Measurements from ENCODE around the gene HPD.
"Not testable (repeated sequence)": the region's sequence is repeated elsewhere in the genome, so short reads cannot be mapped to it uniquely, and the experiment has no call there.

The HPD gene

DNA sequence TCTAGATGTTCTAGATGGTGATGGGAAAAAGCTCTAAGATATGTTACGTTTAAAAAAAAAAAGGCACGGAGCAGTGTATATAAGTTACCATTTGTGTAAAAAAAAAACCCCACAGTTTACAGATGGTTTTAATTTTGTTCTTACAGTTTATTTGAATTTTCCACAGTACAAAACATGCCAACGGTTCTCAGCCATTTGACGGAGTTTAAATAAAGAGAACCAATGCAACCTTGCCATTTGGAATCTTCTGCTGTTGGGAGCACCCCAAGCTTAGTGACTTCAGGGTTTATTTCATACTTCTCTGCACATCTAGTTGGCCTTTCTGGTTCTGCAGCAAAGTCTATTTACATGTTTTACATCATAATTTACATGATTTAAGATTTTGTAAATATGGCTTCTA, 7.7 kb upstream of the HPD start:
- DNase-seq (ENCODE audit: low spot score) = no peak
- FAIRE-seq = no peak

- DNase-seq (ENCODE audit: low spot score) (no peak), FAIRE-seq (no peak)
Observed at GRCh38 chr12:121861636-121862254, 3.1 kb upstream of the HPD start.

- not testable (repeated sequence) for FAIRE-seq; DNase-seq (ENCODE audit: low spot score)
Observed at GRCh38 chr12:121860699-121861098, 2.0 kb upstream of the HPD start.

DNA sequence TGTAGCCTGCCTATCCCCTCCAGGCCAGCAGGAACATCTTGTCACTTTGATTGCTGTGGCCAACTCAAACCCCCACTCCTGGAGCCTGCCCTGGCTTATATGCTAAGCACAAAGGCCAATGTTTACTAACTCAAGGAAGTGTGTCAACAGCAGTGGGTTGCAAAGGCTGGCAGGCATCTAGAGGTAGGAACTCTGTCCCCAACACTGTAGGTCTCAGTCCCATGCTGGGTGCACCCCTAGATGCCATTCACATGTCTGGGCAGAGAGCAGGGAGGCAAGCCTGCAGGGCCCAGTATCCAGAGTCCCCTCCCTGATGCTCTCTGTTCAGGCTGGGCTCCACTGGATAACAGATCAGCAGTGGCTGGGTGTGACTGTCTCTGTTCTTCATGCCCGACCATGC, 1.6 kb upstream of the HPD start:
- DNase-seq (ENCODE audit: low spot score) (no peak), FAIRE-seq (no peak)

GRCh38 chr12:121858318-121858661, 369 bp downstream of the HPD start:
- DNase-seq (ENCODE audit: low spot score) (no peak), FAIRE-seq (no peak)

GRCh38 chr12:121857322-121858246, 1.1 kb downstream of the HPD start:
- DNase-seq (ENCODE audit: low spot score) (no peak), FAIRE-seq (no peak)

GRCh38 chr12:121852392-121852791, 6.3 kb downstream of the HPD start:
- FAIRE-seq; DNase-seq (ENCODE audit: low spot score): not testable (repeated sequence)

DNA sequence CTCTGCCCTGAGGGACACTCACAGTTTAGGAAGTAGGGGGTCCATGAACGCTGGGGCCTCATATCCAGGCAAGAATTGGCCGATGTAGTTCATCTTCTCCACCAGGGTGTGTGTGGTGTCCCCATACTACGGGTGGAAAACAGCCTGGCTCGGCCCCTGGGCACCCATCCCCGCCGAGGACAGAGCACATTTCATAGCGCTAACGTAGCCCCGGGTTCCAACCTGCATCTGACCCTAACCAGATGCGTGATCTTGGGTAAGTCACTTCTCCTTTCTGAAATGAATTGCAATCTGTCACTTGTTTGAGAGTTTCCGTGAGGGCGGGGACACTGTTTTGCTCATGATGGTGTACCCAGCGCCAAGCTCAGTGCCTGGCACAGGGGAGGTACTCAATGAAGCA, 9.0 kb downstream of the HPD start:
- FAIRE-seq (no peak), DNase-seq (ENCODE audit: low spot score) (no peak)

- no peak for DNase-seq (ENCODE audit: low spot score)
- FAIRE-seq = no peak
Observed at GRCh38 chr12:121849211-121849610, 9.4 kb downstream of the HPD start.

- no peak for DNase-seq (ENCODE audit: low spot score)
Observed at GRCh38 chr12:121845701-121846100, 13.0 kb downstream of the HPD start.

GRCh38 chr12:121843236-121843982, 15.2 kb downstream of the HPD start:
- DNase-seq (ENCODE audit: low spot score) (no peak), FAIRE-seq (no peak)

More at GRCh38 chr12:121845701-121846100, 13.0 kb downstream of the HPD start:
- no peak for FAIRE-seq

DNA sequence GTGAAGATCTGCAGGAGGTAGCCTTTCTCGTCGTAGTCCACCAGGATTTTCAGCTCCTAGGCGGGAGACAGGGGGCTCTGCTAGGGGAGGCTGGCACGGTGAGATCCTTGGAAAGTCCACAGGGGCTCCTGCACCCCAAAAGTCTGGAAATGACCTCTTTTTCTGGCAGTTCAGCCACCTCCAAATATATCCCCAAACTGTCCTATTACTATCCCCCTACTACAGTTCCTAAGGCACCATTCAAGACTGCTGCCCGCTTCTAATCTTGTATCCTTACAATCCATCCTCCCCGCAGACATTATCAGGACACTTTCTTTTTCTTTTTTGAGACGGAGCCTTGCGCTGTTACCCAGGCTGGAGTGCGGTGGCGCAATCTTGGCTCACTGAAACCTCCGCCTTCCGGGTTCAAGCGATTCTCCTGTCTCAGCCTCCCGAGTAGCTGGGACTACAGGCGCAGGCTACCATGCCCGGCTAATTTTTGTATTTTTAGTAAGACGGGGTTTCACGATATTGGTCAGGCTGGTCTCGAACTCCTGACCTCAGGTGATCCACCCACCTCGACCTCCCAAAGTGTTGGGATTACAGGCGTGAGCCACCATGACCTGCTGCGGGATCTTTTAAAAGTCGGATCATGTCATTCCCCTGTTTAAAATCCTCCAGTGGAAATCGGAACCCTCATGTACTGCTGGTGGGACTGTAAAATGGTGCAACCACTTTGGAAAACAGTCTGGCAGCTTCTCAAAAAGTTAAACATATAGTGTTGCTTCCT, 18.5 kb downstream of the HPD start:
- DNase-seq (ENCODE audit: low spot score) = no peak
- FAIRE-seq = no peak

DNA sequence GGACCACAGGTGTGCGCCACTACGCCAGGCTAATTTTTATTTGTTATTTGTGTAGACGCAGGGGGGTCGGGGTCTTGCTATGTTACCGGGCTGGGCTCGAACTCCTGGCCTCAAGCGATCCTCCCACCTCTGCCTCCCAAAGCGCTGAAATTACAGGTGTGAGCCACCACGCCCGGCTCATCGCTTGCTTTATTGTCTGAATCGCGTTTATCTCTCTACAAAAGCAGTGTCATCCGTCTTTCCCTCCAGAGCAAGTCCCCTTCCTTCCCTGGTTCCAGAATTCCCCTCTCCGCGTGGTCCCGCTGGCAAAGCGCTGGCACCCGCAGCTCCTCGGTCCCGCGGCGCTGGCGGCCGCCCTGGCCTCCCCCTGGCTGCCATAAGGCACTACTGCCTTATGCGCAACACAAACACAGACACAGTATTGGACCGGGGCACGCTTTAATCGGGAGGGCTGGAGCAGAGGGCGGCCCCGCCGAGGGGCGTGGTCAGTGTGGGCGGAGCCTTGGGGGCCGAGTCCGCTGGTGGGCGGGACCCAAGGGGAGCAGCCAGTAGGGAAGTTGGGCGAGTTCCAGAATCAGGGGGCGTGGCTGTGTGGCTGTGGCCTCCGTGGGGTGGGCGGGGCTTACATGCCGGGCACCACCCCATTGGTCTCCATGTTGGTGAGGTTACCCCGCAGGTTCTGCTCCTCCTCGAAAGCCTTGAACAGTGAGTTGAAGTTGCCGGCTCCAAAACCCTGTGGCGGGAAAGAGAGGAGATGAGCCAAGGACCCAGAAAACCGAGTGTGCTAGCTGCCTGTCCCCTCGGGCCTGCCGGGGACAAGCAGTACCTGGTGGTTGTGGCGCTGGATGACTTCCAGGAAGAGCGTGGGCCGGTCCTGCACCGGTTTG, 19.3 kb downstream of the HPD start:
- DNase-seq (ENCODE audit: low spot score) = no peak
- no peak for FAIRE-seq

DNA sequence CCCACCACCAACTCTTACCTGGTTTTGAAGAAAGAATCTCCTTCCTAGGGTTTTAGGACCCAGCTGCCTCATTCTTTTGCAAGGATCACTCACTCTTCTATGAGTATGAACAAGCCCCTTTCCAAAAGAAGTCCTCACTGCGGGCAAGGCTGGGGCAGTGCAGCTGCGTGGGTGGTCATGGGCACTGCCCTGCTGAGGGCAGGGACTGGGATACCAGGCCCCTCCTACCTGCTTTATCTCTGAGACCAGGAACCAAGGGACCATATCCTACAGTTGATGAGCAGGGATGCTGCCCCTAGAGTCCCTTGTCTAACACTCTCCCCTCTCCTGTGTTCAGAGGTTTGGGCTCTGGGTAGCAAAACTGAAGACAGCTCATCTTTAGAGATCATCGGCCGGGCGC, 20.5 kb downstream of the HPD start:
- FAIRE-seq = no peak
- DNase-seq (ENCODE audit: low spot score) = no peak

DNA sequence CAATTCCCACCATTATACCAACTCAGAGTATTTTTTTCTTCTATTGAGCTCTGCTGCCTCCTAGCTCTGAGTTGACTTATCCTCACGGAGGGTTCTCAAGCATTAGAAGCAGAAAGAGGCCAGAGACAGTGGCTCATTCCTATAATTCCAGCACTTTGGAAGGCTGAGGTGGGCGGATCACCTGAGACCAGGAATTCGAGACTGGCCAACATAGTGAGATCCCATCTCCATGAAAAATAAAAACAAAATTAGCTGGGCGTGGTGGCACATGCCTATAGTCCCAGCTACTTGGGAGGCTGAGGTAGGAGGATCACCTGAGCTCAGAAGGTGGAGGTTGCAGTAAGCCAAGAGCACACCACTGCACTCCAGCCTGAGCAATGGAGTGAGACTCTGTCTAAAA, 21.0 kb downstream of the HPD start:
- DNase-seq (ENCODE audit: low spot score) (no peak), FAIRE-seq (no peak)

DNA sequence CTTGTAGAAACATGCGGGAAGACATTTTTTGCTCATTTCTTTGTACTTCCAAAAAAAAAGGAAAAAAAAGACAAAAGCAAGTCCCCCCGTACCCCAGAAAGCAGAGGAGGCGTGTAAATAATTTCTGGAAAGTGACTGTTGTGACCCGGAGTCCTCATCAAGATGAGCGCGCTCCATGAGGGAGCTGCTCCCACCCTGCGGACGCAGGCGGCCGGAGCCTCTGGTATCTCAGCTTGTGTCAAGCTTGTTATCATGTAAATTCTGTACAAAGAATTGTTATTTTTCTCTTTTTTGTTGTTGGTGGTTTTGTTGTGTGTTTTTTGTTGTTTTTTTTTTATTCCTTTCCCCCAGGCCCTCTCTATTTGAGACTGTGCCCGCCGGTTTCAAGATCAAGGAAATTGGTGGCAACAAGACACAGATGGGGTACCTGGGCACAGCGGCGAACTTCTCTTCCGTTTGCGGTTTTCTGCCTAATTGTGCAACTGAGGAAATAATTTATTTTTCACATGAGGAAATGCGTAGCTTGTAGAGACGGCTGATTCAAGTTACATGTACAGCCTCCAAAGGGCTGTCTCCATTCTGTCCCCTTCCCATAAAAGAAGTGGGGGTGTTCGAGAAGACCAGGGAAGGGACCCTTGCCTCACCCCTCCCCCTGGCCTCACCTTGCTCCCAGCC, 27.0 kb downstream of the HPD start:
- FAIRE-seq (no peak), DNase-seq (ENCODE audit: low spot score) (no peak)

GRCh38 chr12:121830588-121831265, 27.9 kb downstream of the HPD start:
- no peak for FAIRE-seq
- DNase-seq (ENCODE audit: low spot score) = no peak

DNA sequence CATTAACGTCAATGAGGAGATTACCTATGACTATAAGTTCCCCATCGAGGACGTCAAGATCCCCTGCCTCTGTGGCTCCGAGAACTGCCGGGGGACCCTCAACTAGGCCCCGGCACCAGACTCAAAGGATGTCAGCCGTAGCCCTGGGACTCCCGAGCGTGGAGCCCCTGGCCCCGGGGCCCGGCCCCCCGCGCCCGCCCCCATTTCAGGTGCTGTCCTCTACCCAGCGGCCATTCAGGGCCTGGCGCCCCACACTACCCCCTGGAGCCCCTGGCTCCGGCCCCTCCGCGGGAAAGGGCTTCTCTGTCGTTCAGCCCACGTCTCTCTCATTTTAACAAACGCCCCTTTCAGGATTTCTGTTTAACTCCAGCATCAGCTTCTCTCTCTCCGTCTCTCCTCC, 28.5 kb downstream of the HPD start:
- DNase-seq (ENCODE audit: low spot score) (no peak), FAIRE-seq (no peak)

GRCh38 chr12:121829250-121829918, 29.3 kb downstream of the HPD start:
- FAIRE-seq (no peak), DNase-seq (ENCODE audit: low spot score) (no peak)

All from RCC 7860 (cell line).